Activated CD4-positive, alpha-beta T cell treated with anti-CD3 and anti-CD28 coated beads for 4 hours (primary cell): ENCODE data around the gene IFT52.
"Not testable (repeated sequence)": the region's sequence is repeated elsewhere in the genome, so short reads cannot be mapped to it uniquely, and the experiment has no call there.

Experiments
- DNase-seq, 2 donors: peaks; one replicate each; pipeline ENCODE4 v3.0.0-alpha.2; 2020

IFT52 gene

DNA sequence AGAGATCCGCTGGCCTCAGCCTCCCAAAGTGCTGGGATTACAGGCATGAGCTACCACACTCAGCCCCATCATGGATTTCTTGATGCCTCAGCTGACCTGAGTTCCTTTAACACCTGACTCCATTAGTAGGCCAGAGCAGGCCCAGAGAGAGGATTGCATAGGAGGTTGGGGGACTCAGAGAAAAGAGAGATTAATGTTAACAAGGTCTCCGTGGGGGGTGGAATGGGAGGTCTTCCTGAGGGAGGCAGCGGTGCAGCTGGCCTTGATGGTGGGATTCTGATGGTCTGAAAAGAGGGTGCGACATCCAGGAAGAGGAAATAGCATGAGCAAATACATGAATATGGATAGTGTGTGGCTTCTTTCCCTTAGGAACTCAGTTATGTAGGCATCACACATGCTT, 22.0 kb upstream of the IFT52 start:
- no peak for DNase-seq

DNA sequence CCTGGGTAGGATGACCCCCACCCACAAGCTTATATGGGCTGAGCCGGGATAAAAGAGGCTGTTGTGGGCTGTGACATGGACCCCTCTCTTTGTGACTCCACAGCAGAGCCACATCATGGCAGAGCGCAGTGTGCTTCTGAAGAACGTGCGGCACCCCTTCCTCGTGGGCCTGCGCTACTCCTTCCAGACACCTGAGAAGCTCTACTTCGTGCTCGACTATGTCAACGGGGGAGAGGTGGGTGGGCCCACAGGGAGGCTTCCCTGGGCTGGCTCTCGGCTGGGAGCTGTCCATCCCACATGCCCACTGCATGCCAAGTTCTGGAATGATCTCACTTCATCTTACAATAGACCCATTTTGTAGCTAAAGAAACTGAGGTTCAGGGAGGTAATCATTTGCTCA, 21.5 kb upstream of the IFT52 start:
- DNase-seq: no peak

GRCh38 chr20:43570496-43570895, 20.2 kb upstream of the IFT52 start:
- DNase-seq: no peak

- no peak for DNase-seq
Observed at GRCh38 chr20:43571310-43571709, 19.4 kb upstream of the IFT52 start.

GRCh38 chr20:43571771-43572170, 19.0 kb upstream of the IFT52 start:
- DNase-seq: no peak

DNA sequence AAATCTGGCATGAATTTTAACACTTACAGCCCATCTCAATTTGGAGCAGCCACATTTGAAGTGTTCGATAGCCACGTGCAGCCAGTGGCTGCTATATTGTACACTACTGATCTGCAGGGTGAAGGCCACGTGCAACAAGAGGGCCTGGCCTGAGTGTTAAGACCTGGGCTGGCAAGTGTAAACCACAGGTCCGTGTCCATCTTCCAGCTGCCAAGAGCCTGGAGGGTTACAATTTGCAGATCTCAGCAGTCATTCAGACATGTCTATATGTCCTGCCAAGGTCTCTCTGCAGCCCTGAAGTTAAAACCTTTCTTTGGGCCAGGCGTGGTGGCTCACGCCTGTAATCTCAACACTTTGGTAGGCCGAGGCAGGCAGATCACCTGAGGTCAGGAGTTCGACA, 17.8 kb upstream of the IFT52 start:
- no peak for DNase-seq

GRCh38 chr20:43576108-43576507, 14.6 kb upstream of the IFT52 start:
- no peak for DNase-seq

- DNase-seq: no peak
Observed at GRCh38 chr20:43579861-43580793, 10.6 kb upstream of the IFT52 start.

- DNase-seq: no peak
Observed at GRCh38 chr20:43583133-43583864, 7.4 kb upstream of the IFT52 start.

DNA sequence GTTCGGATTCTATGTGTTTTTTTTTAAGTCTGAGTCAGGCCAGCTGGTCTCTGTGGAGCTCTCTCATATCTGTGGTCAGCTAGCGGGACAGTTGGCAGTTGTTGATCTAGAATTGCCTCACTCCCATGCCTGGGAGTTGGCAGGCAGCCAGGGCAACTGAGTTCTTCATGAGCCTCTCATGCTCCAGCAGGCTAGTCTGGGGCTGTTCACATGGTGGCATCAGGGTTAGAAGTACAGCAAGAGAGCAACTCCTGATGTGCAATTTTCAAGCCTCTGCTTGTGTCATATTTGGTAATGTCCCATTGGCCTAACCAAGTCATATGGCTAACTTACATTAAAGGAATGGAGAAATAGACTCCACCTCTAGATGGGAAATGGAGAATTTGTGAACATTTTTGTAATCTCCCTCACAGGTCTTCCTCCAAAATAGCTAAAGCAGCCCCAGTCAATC, 6.7 kb upstream of the IFT52 start:
- DNase-seq: no peak

GRCh38 chr20:43584448-43585136, 6.1 kb upstream of the IFT52 start:
- DNase-seq: no peak

- no peak for DNase-seq
Observed at GRCh38 chr20:43586641-43587040, 4.1 kb upstream of the IFT52 start.

- not testable (repeated sequence) for DNase-seq
Observed at GRCh38 chr20:43588526-43588925, 2.2 kb upstream of the IFT52 start.

DNA sequence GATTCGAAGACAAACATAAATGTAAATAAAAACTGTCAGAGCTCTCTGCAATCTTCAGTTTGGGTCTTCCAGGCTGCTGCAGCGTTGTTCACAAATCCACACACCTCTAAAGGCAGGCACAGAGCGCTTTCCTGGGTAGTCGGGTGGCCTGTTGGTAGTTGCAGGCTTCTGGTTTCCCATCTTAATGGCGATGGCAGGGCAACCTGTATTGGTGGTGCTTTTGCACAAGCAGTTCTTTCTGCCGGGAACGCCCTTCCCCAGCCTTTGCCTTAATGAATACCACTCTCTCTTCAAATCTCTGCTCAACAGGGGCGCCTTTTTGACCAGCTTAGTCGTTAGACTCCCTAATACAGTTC, 723 bp upstream of the IFT52 start:
- DNase-seq: no peak

GRCh38 chr20:43601960-43602359, 11.2 kb downstream of the IFT52 start:
- DNase-seq: not testable (repeated sequence)

GRCh38 chr20:43603124-43603523, 12.4 kb downstream of the IFT52 start:
- DNase-seq: no peak

DNA sequence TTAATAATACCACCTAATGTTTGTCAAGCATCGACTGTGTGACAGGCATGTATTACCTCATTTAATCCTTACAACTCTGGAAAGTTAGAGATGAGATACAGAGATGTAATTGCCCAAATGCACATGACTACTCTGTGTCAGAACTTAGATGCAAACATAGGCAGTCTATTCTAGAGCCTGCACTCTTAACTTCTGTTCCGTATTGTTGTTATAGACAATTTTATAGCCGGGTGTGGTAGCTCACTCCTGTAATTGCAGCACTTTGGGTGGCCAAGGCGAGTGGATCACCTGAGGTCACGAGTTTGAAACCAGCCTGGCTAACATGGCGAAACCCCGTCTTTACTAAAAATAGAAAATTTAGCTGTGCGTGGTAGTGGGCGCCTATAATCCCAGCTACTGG, 15.0 kb downstream of the IFT52 start:
- DNase-seq: no peak

- DNase-seq: not testable (repeated sequence)
Observed at GRCh38 chr20:43607278-43607677, 16.5 kb downstream of the IFT52 start.

- no peak for DNase-seq
Observed at GRCh38 chr20:43631598-43631997, 40.9 kb downstream of the IFT52 start.

- DNase-seq: no peak
Observed at GRCh38 chr20:43636429-43636828, 45.7 kb downstream of the IFT52 start.

GRCh38 chr20:43642548-43642947, 51.8 kb downstream of the IFT52 start:
- DNase-seq: no peak

GRCh38 chr20:43650997-43651525, 60.3 kb downstream of the IFT52 start:
- no peak for DNase-seq

DNA sequence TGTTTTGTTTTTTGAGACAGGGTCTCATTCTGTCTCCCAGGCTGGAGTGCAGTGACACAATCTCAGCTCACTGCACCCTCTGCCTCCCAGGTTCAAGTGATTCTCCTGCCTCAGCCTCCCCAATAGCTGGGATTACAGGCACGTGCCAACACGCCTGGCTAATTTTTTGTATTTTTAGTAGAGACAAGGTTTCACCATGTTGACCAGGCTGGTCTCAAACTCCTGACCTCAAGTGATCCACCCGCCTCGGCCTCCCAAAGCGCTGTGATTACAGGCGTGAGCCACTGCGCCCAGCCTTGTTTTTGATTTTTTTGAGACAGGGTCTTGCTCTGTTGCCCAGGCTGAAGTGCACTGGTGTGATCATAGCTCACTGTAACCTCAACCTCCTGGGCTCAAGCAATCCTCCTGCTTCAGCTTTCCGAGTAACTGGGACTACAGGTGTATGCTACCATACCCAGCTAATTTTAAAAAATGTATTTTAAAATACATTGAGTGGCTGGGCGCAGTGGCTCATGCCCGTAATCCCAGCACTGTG, 61.0 kb downstream of the IFT52 start:
- not testable (repeated sequence) for DNase-seq
